ENCODE results near the gene TXNDC5. TPM values are rescaled to one million over a fixed set of nuclear protein-coding genes. Genes with fewer than 3 reads are reported as not detected.

The TXNDC5 gene
- polyA plus RNA-seq, 2 of the 4 experiments (the other 2 are of a cell fraction) = 115 to 134 TPM

- no peak for TF ChIP-seq REST (IDR thresholded peaks at IDR 0.05)
- no peak for TF ChIP-seq ESRRA (IDR thresholded peaks at IDR 0.05; ENCODE audit: borderline replicate concordance, low read length)
- no peak for TF ChIP-seq ZC3H11A (IDR thresholded peaks at IDR 0.05)
- no peak for TF ChIP-seq EHF (CRISPR knock-in tag; IDR thresholded peaks at IDR 0.05)
- TF ChIP-seq ELK1 (IDR thresholded peaks at IDR 0.05; ENCODE audit: low read depth, low read length) = no peak
- no peak for TF ChIP-seq FOSB (CRISPR knock-in tag; IDR thresholded peaks at IDR 0.05)
- no peak for TF ChIP-seq BHLHE40 (IDR thresholded peaks at IDR 0.05; ENCODE audit: low read depth, low read length)
- TF ChIP-seq POLR2A (IDR thresholded peaks at IDR 0.05; ENCODE audit: low read length) = no peak
Measured at GRCh38 chr6:7956257-7956656, 45.7 kb upstream of the TXNDC5 start (continued).

- POLR2A ChIA-PET = no interaction called here
- CTCF ChIA-PET = interaction anchor here (1.4 kb wide), 1 partner anchor 15 kb away, joined by 4 read pairs; no protein-coding TSS in a partner anchor
- ATAC-seq (no peak), DNase-seq (ENCODE audit: low read depth in 1 of 2, low spot score in 1 of 2) (no peak), FAIRE-seq (no peak)
- 83% methylated on average over 4 of the region's 4 CpGs for WGBS (ENCODE audit: missing lambda C conversion rate)
- no peak overlapping the region for H3K27ac ChIP-seq
- H3K4me3 ChIP-seq = no peak overlapping the region
- TF ChIP-seq EP300 (IDR thresholded peaks at IDR 0.05) = no peak
- no peak for TF ChIP-seq HOXB13 (CRISPR knock-in tag; IDR thresholded peaks at IDR 0.05; ENCODE audit: low read depth)
- H3K9me3 ChIP-seq = no peaks in the 10 kb centered on the region
- H3K4me2 ChIP-seq = no peak overlapping the region
- H3K4me1 ChIP-seq = no peaks in the 10 kb centered on the region
Measured at GRCh38 chr6:7954477-7955200, 44.1 kb upstream of the TXNDC5 start.

- ChIA-PET POLR2A (no interaction called here), CTCF (interaction anchor here (1.4 kb wide), 1 partner anchor 14 kb away, joined by 4 read pairs; no protein-coding TSS in a partner anchor)
- ATAC-seq = no peak
- no peak for FAIRE-seq
- Histone ChIP-seq H3K27ac (no peak overlapping the region), H3K4me3 (no peak overlapping the region), H3K9me3 (no peaks in the 10 kb centered on the region), H3K4me1 (no peaks in the 10 kb centered on the region), H3K4me2 (no peak overlapping the region)
- DNase-seq (ENCODE audit: low read depth in 1 of 2, low spot score in 1 of 2) = no peak
- 68% methylated on average over 1 of the region's 1 CpG for WGBS (ENCODE audit: missing lambda C conversion rate)
- TF ChIP-seq CBX8 (IDR thresholded peaks at IDR 0.05) (no peak), POLR2A (IDR thresholded peaks at IDR 0.05; ENCODE audit: low read length) (no peak), BHLHE40 (IDR thresholded peaks at IDR 0.05; ENCODE audit: low read depth, low read length) (no peak), ZSCAN20 (CRISPR knock-in tag; IDR thresholded peaks at IDR 0.05) (no peak), RNF2 (IDR thresholded peaks at IDR 0.05; ENCODE audit: borderline replicate concordance, low read depth) (no peak), REST (IDR thresholded peaks at IDR 0.05) (no peak), TP53 (CRISPR knock-in tag; IDR thresholded peaks at IDR 0.05) (no peak), FOXS1 (CRISPR knock-in tag; IDR thresholded peaks at IDR 0.05) (no peak), HEYL (CRISPR knock-in tag; IDR thresholded peaks at IDR 0.05) (no peak)
Measured at GRCh38 chr6:7953753-7954152, 43.2 kb upstream of the TXNDC5 start.

Measured in A549 (cell line).